ENCODE results near the gene GOLGA6L7.
A peak's percentile ranks its signal among the peaks of the same experiment; 100 is the strongest.
"Not testable (repeated sequence)": the region's sequence is repeated elsewhere in the genome, so short reads cannot be mapped to it uniquely, and the experiment has no call there.

GOLGA6L7 gene

DNA sequence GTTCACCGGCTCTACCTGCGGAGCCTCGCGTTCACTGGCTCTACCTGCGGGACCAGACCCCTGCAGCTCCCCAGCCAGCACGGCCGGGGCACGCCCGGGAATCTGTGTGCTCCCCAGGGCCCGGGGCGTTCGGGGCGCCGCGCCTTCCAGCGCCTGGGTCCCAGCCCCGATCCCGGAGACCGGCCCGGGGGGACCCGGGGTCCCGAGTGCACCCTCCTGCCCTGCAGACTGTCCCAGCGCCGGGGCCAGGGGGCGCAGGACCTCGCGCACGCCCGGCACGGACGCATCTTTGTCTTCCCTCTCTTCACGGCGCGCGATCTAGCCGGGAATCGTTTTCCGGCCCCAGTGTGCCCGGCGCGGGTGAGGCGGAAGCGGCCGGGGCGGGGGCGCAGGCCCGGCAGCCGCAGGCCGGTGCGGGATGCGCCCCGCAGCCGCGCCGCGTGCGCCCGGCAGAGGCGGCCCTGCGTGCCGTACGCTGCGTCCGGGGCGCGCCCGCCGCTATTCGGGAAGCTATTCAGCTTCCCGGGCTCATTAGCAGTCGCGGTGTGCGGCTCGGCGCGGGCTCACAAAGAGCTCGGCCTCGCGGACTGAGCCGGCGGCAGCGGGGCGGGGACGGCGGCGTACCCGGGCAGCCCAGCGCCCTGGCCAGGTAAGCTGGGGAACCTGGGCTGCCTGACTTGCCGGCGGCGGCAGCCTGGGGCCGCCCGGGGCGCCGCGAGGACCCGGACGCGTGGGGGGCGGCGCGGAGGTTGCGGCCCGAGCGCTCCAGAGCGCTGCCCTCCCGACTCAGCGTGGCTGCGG is 37.4 kb upstream of the GOLGA6L7 start, which contains the start of gene APBA2:
Gene APBA2, plus strand, starts transcription at position 345 of the 801 bp plus-strand sequence. CDS start 167,911 bp downstream, outside the sequence.
- DNase-seq = peak in 40 of 42 donors; percentile 35 to 82 (median 62)
- intact Hi-C loops (cut with DNase I) = no loop called here

DNA sequence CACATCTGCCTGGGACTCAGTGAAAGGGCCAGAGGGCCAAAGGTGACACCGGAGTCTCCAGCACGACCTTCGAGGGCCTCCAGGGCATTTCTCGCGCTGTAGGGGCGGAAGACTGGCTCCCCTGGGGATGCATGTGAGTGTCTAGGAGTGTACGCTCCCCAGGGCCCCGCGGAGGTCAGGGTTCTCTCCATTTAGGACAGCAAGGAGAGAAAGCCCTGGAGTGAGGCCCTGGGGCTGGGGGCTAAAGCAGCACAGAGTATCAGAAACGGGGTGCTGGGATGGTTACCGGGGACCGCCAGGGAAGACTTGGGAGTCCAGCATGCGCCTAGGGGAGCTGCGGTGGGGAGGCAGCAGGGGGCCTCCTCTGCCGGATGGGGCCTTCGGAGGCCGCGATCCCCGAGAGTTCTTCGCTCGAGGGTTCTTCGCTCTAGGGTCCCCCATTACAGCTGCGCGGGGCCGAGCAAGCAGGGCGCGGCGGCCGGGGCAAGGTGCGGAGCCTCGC is 36.7 kb upstream of the GOLGA6L7 start:
- DNase-seq = peak in 1 of 42 donors; percentile 46
- intact Hi-C loops (cut with DNase I) = no loop called here

DNA sequence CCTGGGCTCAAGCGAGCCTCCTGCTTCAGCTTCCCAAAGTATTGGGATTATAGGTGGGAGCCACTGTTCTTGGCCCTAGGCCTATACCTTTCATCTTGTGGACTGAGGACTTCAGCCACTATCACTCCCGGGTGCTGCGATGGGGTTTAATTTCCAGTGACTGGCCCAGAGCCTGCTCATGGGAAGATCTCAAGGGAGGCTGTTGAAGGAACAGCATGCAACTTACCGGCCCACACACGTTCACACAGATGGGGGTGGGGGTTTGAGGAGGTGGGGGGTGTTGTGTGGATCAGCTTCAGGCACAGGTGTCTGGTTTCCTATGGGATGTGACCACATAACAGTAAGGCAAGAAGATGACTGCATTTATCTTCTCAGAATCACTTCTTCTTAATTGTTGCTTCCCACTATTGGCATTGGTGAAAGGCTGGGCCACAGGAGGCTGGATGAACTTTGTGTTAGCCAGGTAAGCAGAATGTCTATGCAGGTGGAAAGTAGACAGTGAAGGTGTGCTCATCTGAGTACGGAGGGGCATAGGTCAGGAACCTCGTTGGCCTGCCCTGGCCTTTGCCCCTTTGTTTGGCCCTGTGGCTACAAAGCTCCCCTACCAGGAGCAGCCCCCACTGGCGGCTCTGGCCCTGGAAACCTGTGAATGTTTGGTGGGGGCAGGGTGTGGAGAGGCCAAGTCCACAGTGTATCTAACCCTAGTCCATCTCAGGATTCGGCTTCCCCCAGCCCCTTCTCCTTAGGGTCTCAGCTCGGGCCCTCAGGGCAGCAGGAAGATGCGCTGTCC is 35.9 kb upstream of the GOLGA6L7 start:
- intact Hi-C loops (cut with DNase I) = no loop called here
- no peak for DNase-seq

DNA sequence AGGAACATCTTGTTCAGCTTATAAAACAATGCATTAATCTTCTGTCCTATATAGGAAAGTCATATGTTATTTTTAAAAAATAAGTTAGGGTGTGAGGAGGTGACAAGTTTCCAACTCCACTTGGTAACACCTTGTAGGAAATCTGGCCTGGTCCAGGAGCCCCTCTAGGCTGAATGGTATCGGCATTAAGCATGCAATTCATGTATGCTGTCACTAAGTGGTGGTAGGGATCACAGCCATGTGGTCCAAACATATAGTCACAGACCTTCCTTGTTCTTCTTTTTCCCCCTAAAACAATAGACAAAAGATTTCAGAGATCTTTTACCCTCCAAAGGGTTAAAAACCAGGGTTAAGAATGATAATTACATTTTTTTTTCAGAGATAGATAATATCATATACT is 33.2 kb upstream of the GOLGA6L7 start:
- no peak for DNase-seq
- intact Hi-C loops (cut with DNase I) = no loop called here

DNA sequence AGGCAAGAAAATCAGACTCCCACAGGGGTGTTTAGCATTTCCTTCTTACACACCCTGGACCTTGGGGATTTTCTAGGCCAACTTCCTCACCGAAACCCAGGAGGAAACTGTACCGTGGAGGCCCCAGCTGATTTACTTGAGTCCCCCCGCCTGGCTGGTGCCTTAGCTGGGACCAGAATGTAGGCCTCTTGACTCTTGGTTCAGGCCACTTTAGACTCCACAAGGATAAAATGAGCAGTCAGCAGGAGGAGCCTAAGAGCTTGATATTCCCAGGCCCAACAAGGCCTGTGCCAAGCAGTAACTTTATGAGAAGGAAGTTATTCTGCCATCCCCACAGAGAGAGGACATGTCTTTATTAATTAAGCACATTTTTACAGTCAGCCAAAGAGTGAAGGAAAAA is 32.7 kb upstream of the GOLGA6L7 start:
- intact Hi-C loops (cut with DNase I) = no loop called here
- DNase-seq = peak in 1 of 42 donors; percentile 9

DNA sequence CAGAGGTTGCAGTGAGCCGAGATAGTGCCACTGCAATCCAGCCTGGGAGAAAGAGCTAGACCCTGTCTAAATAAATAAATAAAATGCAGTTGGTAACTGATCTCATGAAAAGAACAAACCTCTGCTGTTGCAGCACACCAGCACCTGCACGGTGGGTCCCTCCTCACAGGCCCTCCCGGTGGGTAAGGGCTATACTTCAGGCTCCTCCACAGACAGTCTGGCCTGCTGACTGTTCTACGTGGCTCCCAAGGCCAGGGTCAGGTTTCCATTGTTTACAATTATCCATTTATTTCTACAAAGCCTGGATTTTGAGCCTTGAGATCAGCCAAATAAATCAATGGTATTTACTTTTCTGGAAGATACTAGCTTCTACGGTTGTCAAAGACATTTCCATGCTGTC is 32.2 kb upstream of the GOLGA6L7 start:
- intact Hi-C loops (cut with DNase I) = no loop called here
- no peak for DNase-seq

DNA sequence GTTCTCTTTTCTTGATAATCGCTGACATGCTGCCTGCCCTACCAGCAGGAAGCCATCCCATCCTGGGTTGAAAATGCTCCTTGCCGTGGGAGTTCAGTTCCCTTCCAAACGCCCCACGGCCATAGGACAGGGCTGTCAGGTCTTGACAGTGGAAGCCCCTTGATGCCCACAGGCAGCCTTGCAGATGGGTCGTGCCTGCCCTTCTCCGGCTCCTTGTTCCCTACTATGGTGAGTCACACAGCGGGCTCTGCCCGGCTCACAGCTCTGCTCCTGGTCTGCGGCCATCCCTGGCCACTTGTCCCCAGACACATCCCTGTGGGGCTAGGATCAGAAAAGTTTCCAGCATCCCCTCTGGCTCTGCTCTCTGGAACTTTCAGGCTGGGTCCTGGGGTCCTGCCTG is 31.1 kb upstream of the GOLGA6L7 start:
- DNase-seq = no peak
- intact Hi-C loops (cut with DNase I) = no loop called here

DNA sequence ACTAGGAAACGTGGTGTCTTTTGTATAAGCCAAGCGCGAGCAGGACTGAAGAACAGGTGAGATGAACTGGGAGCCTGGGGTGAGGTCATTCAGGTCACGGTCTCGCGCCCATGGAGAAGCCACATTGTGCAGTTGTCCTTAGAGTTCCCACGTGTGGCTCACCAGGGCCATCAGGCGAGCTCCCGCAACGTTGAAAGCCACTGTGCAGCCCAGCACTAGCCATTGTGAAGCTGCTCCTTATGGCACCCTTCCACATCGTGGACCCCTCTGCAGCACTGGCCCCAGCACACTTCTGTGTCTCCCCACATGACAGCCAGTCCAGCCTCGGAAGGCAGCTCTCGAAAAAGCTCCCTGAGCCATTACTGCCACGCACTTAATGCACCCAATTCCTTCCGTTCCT is 29.8 kb upstream of the GOLGA6L7 start:
- DNase-seq = no peak
- intact Hi-C loops (cut with DNase I) = no loop called here

DNA sequence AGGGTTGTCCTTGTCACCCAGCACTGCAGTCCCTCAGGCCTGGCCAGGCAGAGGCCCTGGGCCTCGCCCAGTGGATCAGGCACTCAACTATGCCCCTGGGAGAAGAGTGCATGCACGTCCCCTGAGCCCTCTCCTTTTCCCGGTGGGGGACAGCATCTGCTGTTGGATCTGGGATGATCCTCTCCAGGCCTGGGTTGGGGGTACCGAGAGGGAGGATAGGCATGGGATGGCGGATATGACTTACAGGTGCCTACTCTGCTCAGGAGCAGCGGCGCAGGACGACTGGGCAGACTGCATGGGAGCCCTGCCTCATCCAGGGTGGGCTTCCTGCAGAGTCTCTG is 28.4 kb upstream of the GOLGA6L7 start:
- DNase-seq = no peak
- intact Hi-C loops (cut with DNase I) = no loop called here

DNA sequence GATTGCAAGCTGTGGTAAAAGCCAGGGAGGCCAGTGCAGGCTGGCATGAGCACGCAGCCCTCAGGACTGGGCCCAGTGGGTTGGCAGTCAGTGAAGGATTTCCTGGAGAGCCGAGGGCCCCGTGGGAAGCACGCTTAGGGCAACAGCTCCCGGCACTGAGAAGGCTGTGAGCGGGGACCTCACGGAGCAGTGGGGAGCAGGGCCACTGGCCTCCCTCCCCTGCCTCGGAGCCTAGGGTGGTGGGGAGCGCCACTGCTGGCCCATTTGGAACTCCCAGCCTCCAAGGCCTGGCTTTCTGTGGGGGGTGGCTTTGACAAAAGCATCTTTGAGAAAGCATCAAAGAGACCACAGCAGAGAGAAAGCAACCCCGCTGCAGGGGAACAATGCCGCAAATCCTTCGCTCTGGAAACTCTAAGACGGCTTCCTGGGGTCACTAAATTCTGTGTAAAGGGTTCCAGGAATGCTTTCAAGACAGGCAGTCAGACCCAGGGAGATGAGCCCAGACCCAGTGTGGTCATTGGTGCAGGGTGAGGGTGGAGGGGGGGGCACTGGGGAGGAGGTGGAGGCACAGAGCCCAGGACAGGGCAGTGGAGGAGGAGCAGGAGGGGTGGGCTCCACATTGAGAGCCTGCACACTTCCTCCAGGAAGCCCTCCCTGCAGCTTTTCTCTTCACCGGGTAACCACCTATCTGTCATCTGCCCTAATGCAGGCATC is 27.8 kb upstream of the GOLGA6L7 start:
- DNase-seq = peak in 30 of 42 donors; percentile 19 to 70 (median 42)
- intact Hi-C loops (cut with DNase I) = no loop called here

DNA sequence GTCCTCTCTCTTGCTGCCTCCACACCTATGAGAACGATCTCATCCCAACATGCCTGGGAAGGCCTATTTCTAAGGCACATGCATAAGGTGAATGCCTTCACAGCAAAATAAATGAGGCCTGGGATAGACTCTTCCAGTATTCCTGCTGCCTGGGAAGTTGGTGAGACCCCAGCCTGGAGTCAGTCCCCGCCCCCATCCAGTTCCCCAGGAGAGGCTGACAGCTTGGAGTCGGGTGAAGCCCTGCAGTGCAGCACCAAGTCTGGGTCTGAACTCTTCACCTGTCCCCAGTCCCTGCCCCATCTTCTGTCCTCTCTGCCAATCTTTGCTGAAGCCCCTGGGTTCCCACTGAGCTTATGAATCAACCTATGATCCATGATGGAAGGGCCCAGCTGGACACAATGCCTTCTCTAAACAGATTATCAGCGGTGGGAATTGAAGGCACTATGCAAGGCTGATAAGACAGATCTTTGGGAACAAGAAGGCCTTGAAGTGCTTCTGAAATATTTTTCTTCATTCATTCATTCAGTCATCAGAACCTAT is 27.1 kb upstream of the GOLGA6L7 start:
- DNase-seq = no peak
- intact Hi-C loops (cut with DNase I) = no loop called here

DNA sequence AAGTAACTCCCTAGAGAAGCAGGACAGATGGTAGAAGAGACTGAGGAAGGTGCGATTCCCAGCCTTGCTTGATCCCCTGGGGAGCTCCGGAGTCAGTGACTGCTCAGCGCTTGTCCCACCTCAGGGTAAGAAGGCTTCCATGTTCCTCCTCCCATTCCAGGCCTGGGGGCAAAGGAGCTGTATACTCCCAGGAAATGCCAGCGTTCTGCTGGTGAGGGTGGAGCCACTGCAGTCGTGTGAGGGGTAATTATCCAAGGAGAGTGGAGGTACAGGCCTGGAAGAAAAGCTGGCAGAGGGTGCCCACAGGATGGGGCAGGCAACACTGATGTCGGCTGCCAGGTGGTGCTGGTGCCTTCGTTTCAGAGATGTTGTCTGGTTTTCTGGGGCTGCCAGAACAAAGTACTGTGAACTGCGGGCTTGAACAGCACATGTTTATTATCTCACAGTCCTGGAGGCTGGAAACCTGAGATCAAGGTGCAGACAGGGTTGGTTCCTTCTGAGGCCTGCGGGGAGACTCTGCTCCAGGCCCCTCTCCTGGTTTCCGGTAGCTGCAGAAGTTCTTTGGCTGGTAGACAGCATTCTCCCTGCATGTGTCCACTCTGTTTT is 25.2 kb upstream of the GOLGA6L7 start:
- intact Hi-C loops (cut with DNase I) = no loop called here
- DNase-seq = peak in 1 of 42 donors; percentile 24

DNA sequence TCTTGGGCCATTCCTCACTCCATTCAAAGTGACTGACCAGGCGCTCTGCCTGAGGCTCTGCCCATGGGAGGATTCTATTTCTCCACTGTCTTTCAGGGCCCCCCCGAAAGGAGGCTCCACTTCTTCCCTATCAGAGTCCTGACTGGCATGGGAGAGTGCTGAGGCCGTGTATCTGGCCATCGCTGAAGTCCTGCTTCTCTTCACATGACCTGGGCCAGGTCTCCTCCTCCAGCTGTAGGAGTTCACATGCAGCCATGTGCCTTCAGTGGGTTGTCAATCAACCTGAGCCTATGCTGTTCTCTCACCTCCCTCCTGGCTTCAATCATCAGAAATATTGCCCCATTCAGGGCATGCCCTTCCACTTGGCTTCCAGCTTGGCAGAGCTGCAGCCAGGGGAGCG is 24.6 kb upstream of the GOLGA6L7 start:
- DNase-seq = no peak
- intact Hi-C loops (cut with DNase I) = no loop called here

DNA sequence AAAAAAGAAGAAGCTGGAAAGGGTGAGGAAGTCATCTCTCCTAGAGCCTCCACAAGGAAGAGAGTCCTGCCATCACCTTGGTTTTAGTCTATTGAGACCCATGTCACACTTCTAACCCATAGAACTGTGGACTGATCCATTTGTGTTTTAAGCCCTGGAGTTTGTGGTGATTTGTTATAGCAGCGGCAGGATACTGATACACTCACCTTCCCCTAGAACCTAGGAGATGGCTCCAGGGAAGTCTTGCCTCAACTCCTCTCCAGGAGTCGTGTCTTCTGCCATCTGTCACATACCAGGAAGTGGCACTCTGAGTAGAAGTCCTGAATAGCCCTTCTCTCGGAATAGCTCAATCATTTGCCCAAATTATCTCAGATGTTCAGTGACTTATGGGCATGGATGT is 22.7 kb upstream of the GOLGA6L7 start:
- DNase-seq = no peak
- intact Hi-C loops (cut with DNase I) = no loop called here

DNA sequence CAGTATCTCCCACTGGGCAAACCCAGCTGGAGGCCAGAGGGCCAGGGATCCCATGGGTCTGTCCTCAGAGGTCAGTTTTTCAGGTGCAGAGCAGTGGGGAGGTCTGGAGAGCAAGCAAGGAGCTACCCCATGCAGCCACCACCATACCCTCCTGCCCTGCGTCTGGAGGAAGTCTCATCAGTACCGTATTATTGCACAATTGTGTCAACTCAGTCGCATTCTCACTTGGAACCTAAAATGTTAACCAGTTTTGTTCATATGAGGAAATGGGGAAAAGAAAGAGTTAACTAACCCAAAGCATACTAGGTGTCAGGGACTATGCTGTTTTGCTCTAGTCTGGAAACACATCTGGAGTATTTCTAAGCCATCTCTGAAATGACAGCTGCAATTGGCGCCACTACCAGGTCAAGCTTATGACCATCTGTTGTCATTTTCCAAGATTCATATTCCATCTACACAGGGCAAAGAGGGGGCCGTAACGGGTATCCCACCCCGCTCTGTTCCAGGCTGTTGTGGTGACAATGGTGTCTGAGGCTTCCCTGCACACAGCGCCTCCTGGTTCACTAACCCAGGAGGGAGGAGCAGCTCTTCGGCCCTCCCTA is 20.4 kb upstream of the GOLGA6L7 start:
- intact Hi-C loops (cut with DNase I) = no loop called here
- DNase-seq = no peak

DNA sequence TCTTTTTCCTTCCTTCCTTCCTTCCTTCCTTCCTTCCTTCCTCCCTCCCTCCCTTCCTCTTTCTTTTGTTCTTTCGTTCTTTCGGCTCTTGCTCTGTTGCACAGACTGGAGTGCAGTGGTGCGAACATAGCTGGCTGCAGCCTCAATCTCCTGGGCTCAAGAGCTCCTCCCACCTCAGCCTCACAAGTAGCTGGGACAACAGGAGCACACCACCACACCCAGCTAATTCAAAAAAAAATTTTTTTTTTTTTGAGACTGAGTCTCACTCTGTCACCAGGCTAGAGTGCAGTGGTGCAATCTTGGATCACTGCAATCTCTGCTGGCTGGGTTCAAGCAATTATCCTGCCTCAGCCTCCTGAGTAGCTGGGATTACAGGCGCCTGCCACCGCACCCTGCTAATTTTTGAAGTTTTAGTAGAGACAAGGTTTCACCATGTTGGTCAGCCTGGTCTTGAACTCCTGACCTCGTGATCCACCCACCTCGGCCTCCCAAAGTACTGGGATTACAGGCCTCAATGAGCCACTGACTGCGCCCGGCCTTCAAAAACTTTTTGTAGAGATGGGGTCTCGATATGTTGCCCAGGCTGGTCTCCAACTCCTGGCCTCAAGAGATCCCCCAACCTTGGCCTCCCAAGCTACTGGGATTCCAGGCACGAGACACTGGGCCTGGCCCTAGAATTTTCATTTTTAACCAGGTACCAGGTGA is 13.3 kb upstream of the GOLGA6L7 start:
- intact Hi-C loops (cut with DNase I); DNase-seq: not testable (repeated sequence)

DNA sequence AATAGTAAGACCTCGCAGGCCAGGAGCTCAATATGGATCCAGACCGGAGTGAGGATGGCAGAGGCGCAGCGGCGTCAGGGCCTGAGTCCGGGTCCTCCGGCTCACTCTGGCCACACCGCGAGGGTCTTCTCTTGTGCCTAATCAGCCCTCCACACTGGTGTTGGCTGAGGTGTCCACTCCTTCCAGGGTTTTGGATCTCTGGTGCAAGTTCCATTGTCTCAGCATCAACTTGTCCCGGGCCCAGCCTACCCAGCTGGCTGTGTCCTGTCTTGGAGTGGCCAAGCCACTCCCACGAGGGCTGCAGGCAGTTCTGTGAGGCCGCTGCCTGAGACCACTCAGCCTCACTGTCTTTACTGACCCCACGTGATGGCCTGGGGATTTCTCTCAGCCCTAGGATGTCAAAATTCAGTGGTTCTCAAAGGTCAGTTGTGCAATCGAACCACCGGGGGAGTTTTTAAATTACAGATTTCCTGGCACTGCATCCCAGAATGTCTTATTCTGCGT is 12.6 kb upstream of the GOLGA6L7 start:
- intact Hi-C loops (cut with DNase I) = no loop called here
- peak in 7 of 42 donors; percentile 16 to 61 (median 43) for DNase-seq

DNA sequence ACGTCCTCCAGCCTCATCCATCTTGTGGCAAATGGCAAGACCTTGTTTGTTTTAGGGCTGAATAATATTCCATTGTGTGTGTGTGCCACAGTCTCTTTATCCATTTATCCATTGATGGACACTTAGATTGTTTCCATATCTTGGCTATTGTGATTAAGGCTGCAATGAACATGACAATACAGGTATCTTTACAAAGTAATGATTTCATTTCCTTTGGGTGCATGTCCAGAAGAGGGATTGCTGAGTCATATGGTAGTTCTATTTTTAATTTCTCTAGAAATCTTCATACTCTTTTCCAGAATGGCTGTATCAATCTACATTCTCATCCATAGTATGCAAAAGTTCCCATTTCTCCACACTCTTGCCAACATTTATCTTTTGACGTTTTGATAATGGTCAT is 6.1 kb upstream of the GOLGA6L7 start:
- DNase-seq; intact Hi-C loops (cut with DNase I): not testable (repeated sequence)
